GM12878 (cell line): ENCODE measurements around the gene VIPR1.

Experiments used
- ATF3 ChIP-seq: IDR thresholded peaks from 2 replicates; pipeline ENCODE4 v1.6.1; 2011; ENCODE audit warnings: low read depth, mild to moderate bottlenecking, low read length, moderate library complexity, borderline replicate concordance; ENCODE audit errors: extremely low read depth
- CTCF ChIP-seq, 3 experiments: IDR thresholded peaks in 2 of 3; conservative IDR thresholded peaks in 1 of 3; 2 replicates each; pipeline ENCODE4 v1.5.1; 2011; ENCODE audit warnings: low read depth in 3 of 3, low read length in 3 of 3, mild to moderate bottlenecking in 3 of 3, control low read depth in 2 of 3, moderate library complexity in 2 of 3, inconsistent platforms in 1 of 3, mixed read lengths in 1 of 3; ENCODE audit not compliant: control insufficient read depth in 2 of 3, insufficient read depth in 1 of 3; ENCODE audit errors: extremely low read depth in 1 of 3
- MYC ChIP-seq: IDR thresholded peaks from 2 replicates; pipeline ENCODE4 v1.6.1; 2011; ENCODE audit warnings: mild to moderate bottlenecking, low read length, moderate library complexity, inconsistent platforms; ENCODE audit not compliant: insufficient read depth, insufficient replicate concordance, insufficient read length, severe bottlenecking
- POLR2A ChIP-seq: IDR thresholded peaks from 2 replicates; pipeline ENCODE4 v1.6.1; 2011; ENCODE audit warnings: low read depth, mild to moderate bottlenecking, low read length

- no peak for TF ChIP-seq POLR2A
- TF ChIP-seq CTCF (IDR thresholded peaks at IDR 0.05 in 2 of 3, conservative IDR thresholded peaks at IDR 0.05 in 1 of 3; ENCODE audit: control insufficient read depth in 2 of 3, extremely low read depth in 1 of 3, insufficient read depth in 1 of 3, low read depth in 3 of 3, low read length in 3 of 3) = no peak
- no peak for TF ChIP-seq ATF3
- TF ChIP-seq MYC = no peak
Measured at GRCh38 chr3:42456211-42456610, 46.2 kb upstream of the VIPR1 start.
